NCI-H748 (cell line): Measurements from ENCODE around the gene TMEM201.
"Not testable (repeated sequence)": the region's sequence is repeated elsewhere in the genome, so short reads cannot be mapped to it uniquely, and the experiment has no call there.

Source experiments
- DNase-seq: peaks from one replicate; lab custom pipeline; 2025; ENCODE audit not compliant: unreplicated experiment; lab: John Stamatoyannopoulos, UW

TMEM201 gene

GRCh38 chr1:9588551-9589143 is at the start of gene TMEM201:
Gene TMEM201 (plus strand): TSS chr1:9588911. CDS start chr1:9588931, 20 bp downstream.
- peak; percentile 89 for DNase-seq

GRCh38 chr1:9539165-9539828 is 49.4 kb upstream of the TMEM201 start, which contains the start of gene SLC25A33:
Gene SLC25A33 (plus strand): TSS chr1:9539465. CDS start chr1:9539692, 227 bp downstream.
- DNase-seq = peak; percentile 91

GRCh38 chr1:9539829-9540550 is 48.7 kb upstream of the TMEM201 start:
- peak; percentile 58 for DNase-seq

- DNase-seq = peak; percentile 4
Observed at GRCh38 chr1:9542430-9542829, 46.3 kb upstream of the TMEM201 start.

- DNase-seq = no peak
Observed at GRCh38 chr1:9544926-9545325, 43.8 kb upstream of the TMEM201 start.

- no peak for DNase-seq
Observed at GRCh38 chr1:9549955-9550546, 38.7 kb upstream of the TMEM201 start.

GRCh38 chr1:9551984-9552383 is 36.7 kb upstream of the TMEM201 start:
- DNase-seq = no peak

GRCh38 chr1:9553736-9554144 is 35.0 kb upstream of the TMEM201 start:
- no peak for DNase-seq

GRCh38 chr1:9555942-9556341 is 32.8 kb upstream of the TMEM201 start:
- DNase-seq = no peak

- no peak for DNase-seq
Observed at GRCh38 chr1:9557624-9558023, 31.1 kb upstream of the TMEM201 start.

GRCh38 chr1:9558271-9558945 is 30.3 kb upstream of the TMEM201 start:
- no peak for DNase-seq

- no peak for DNase-seq
Observed at GRCh38 chr1:9558946-9559545, 29.7 kb upstream of the TMEM201 start.

GRCh38 chr1:9559673-9560072 is 29.0 kb upstream of the TMEM201 start:
- no peak for DNase-seq

- not testable (repeated sequence) for DNase-seq
Observed at GRCh38 chr1:9560090-9560489, 28.6 kb upstream of the TMEM201 start.

GRCh38 chr1:9561429-9561828 is 27.3 kb upstream of the TMEM201 start:
- peak; percentile 55 for DNase-seq

- no peak for DNase-seq
Observed at GRCh38 chr1:9569267-9569666, 19.4 kb upstream of the TMEM201 start.

- DNase-seq = not testable (repeated sequence)
Observed at GRCh38 chr1:9570886-9571529, 17.7 kb upstream of the TMEM201 start.

GRCh38 chr1:9573723-9574122 is 15.0 kb upstream of the TMEM201 start:
- no peak for DNase-seq

GRCh38 chr1:9575486-9575885 is 13.2 kb upstream of the TMEM201 start:
- DNase-seq = no peak

- no peak for DNase-seq
Observed at GRCh38 chr1:9576903-9577302, 11.8 kb upstream of the TMEM201 start.
